Measurements from ENCODE around the gene ZHX3.

Gene ZHX3

DNA sequence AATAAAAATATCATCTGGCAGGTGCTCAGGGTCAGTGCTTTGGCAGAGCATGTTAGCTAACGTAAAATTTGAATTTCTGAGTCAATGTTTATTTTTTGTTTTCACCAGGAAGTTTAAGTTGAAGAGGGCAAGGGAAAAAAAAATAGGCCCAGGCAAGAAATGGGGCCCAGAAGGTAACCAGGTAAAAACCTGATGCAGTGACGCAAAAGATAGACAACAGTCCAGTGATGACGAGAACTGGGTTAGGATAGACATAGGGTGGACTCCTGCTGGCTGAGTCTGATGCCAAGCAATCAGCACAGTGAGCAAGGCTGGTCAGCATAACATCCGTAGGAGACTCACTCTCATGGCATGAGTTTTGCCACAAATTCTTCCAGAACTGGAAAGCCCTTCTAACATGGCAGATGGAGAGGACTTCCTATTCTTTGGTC is 42.2 kb downstream of the ZHX3 start:
- H3K4me3 ChIP-seq (ENCODE audit: low read length): no peak overlapping the region
- no peaks in the 10 kb centered on the region for H3K27me3 ChIP-seq (ENCODE audit: control insufficient read depth, low read length)
- no peaks in the 10 kb centered on the region for H3K9me2 ChIP-seq (replicated peaks; ENCODE audit: control insufficient read depth, low read length)
- H3K27ac ChIP-seq (ENCODE audit: low read depth, low read length): no peak overlapping the region
- no peaks in the 10 kb centered on the region for H3K9me3 ChIP-seq (ENCODE audit: control insufficient read depth, insufficient read depth, low read length)
- H3K4me1 ChIP-seq (ENCODE audit: control insufficient read depth, low read length): peaks cover 4% of the 10 kb centered on the region; the same call in 1 of the 2 replicates
- H4K20me1 ChIP-seq (ENCODE audit: control insufficient read depth, insufficient read depth, low read depth, low read length): no peaks in the 10 kb centered on the region
- no peak overlapping the region for H3K4me2 ChIP-seq (ENCODE audit: low read length)
- H3K79me2 ChIP-seq (ENCODE audit: control insufficient read depth, low read length): no peaks in the 10 kb centered on the region
- no peaks in the 10 kb centered on the region for H3F3A ChIP-seq (ENCODE audit: control insufficient read depth, insufficient read depth)
- H3K36me3 ChIP-seq (ENCODE audit: control insufficient read depth, low read length): no peaks in the 10 kb centered on the region
- TF ChIP-seq, protein P1, sequence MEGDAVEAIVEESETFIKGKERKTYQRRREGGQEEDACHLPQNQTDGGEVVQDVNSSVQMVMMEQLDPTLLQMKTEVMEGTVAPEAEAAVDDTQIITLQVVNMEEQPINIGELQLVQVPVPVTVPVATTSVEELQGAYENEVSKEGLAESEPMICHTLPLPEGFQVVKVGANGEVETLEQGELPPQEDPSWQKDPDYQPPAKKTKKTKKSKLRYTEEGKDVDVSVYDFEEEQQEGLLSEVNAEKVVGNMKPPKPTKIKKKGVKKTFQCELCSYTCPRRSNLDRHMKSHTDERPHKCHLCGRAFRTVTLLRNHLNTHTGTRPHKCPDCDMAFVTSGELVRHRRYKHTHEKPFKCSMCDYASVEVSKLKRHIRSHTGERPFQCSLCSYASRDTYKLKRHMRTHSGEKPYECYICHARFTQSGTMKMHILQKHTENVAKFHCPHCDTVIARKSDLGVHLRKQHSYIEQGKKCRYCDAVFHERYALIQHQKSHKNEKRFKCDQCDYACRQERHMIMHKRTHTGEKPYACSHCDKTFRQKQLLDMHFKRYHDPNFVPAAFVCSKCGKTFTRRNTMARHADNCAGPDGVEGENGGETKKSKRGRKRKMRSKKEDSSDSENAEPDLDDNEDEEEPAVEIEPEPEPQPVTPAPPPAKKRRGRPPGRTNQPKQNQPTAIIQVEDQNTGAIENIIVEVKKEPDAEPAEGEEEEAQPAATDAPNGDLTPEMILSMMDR (IDR thresholded peaks at IDR 0.05; ENCODE audit: low read depth, low read length, poor library complexity, severe bottlenecking): no peak
- no peak for TF ChIP-seq EZH2phosphoT487 (IDR thresholded peaks at IDR 0.05; ENCODE audit: borderline replicate concordance, low read length)

DNA sequence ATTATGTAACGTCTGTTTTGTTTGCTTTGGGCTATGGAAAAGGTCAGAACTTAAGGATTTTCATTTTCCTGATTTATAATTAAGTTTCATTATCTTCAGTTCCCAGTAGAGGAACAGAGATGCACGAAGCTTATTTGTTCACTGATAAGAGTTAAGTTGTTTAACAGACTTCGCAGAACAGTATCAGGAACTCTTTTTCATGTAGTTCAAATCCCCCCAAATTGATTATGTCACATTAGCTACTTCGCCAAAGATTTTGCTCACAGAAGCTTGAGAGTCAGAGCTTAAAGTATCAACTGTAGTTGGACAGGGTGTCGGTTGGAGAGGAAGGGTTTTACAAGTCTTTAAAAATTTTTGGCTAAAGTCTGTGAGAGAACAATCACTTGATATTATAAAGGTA is 43.4 kb downstream of the ZHX3 start:
- Histone ChIP-seq H3F3A (ENCODE audit: control insufficient read depth, insufficient read depth) (no peaks in the 10 kb centered on the region), H3K4me1 (ENCODE audit: control insufficient read depth, low read length) (peaks cover 4% of the 10 kb centered on the region; the same call in 1 of the 2 replicates), H3K27me3 (ENCODE audit: control insufficient read depth, low read length) (no peaks in the 10 kb centered on the region), H3K4me2 (ENCODE audit: low read length) (no peak overlapping the region), H3K27ac (ENCODE audit: low read depth, low read length) (no peak overlapping the region), H3K9me2 (replicated peaks; ENCODE audit: control insufficient read depth, low read length) (no peaks in the 10 kb centered on the region), H4K20me1 (ENCODE audit: control insufficient read depth, insufficient read depth, low read depth, low read length) (no peaks in the 10 kb centered on the region), H3K36me3 (ENCODE audit: control insufficient read depth, low read length) (no peaks in the 10 kb centered on the region), H3K9me3 (ENCODE audit: control insufficient read depth, insufficient read depth, low read length) (no peaks in the 10 kb centered on the region), H3K79me2 (ENCODE audit: control insufficient read depth, low read length) (no peaks in the 10 kb centered on the region), H3K4me3 (ENCODE audit: low read length) (no peak overlapping the region)
- TF ChIP-seq, protein P1 (IDR thresholded peaks at IDR 0.05; ENCODE audit: low read depth, low read length, poor library complexity, severe bottlenecking): no peak
- no peak for TF ChIP-seq EZH2phosphoT487 (IDR thresholded peaks at IDR 0.05; ENCODE audit: borderline replicate concordance, low read length)

DNA sequence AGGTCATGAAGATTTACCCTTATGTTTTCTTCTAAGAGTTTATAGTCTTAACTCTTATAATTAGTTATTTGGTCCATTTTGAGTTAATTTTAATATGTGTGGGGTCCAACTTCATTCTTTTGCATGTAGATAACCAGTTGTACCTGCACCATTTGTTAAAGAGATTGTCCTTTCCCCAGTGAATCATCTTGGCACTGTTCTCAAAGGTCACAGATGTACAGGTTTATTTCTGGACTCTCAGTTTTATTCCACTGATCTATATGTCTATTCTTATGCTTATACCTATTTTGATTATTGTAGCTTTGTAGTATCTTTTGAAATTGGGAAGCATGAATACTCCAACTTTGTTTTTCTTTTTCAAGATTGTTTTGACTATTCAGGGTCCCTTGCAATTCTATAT is 44.1 kb downstream of the ZHX3 start:
- Histone ChIP-seq H3K9me2 (replicated peaks; ENCODE audit: control insufficient read depth, low read length) (no peaks in the 10 kb centered on the region), H3F3A (ENCODE audit: control insufficient read depth, insufficient read depth) (no peaks in the 10 kb centered on the region), H3K36me3 (ENCODE audit: control insufficient read depth, low read length) (peaks cover 4% of the 10 kb centered on the region; the same call in 1 of the 2 replicates), H3K79me2 (ENCODE audit: control insufficient read depth, low read length) (no peaks in the 10 kb centered on the region), H3K9me3 (ENCODE audit: control insufficient read depth, insufficient read depth, low read length) (no peaks in the 10 kb centered on the region), H3K27me3 (ENCODE audit: control insufficient read depth, low read length) (no peaks in the 10 kb centered on the region), H3K4me3 (ENCODE audit: low read length) (no peak overlapping the region), H3K4me1 (ENCODE audit: control insufficient read depth, low read length) (peaks cover 4% of the 10 kb centered on the region; the same call in 1 of the 2 replicates), H3K27ac (ENCODE audit: low read depth, low read length) (no peak overlapping the region), H4K20me1 (ENCODE audit: control insufficient read depth, insufficient read depth, low read depth, low read length) (no peaks in the 10 kb centered on the region), H3K4me2 (ENCODE audit: low read length) (no peak overlapping the region)
- TF ChIP-seq, protein P1 (IDR thresholded peaks at IDR 0.05; ENCODE audit: low read depth, low read length, poor library complexity, severe bottlenecking): no peak
- TF ChIP-seq EZH2phosphoT487 (IDR thresholded peaks at IDR 0.05; ENCODE audit: borderline replicate concordance, low read length): no peak

All from DOHH2 (cell line).